Thymus (tissue), 11 donors: ENCODE data around the gene ATRAID. TPM values are rescaled to one million over a fixed set of nuclear protein-coding genes. Genes with fewer than 3 reads are reported as not detected.

Source experiments
- DNase-seq, 9 donors: peaks; one replicate each; pipeline ENCODE4 v3.0.0-alpha.2; 2013; ENCODE audit warnings: low spot score in 9 of 9, low read depth in 6 of 9, missing footprints in 1 of 9
- H3K27ac ChIP-seq, 2 donors: one replicate each; pipeline ENCODE4 v1.5.1; 2013; ENCODE audit warnings: control low read depth in 1 of 2, low read depth in 1 of 2, low read length in 1 of 2, mild to moderate bottlenecking in 1 of 2, moderate library complexity in 1 of 2
- H3K27me3 ChIP-seq, 2 donors: one replicate each; pipeline ENCODE4 v1.5.1; 2013; ENCODE audit warnings: low read length in 1 of 2; ENCODE audit not compliant: control insufficient read depth in 2 of 2, insufficient read depth in 1 of 2
- H3K36me3 ChIP-seq, 2 donors: one replicate each; pipeline ENCODE4 v1.5.1; 2013; ENCODE audit warnings: low read length in 1 of 2, mild to moderate bottlenecking in 1 of 2, moderate library complexity in 1 of 2; ENCODE audit not compliant: control insufficient read depth in 2 of 2, insufficient read depth in 2 of 2
- H3K4me1 ChIP-seq, 2 donors: one replicate each; pipeline ENCODE4 v1.5.1; 2013; ENCODE audit warnings: low read length in 2 of 2; ENCODE audit not compliant: control insufficient read depth in 2 of 2, insufficient read depth in 2 of 2
- H3K4me3 ChIP-seq, 2 donors: one replicate each; pipeline ENCODE4 v1.5.1; 2013; ENCODE audit warnings: low read length in 2 of 2, control low read depth in 1 of 2, mild to moderate bottlenecking in 1 of 2
- H3K9me3 ChIP-seq, 2 donors: one replicate each; pipeline ENCODE4 v1.5.1; 2013; ENCODE audit warnings: low read length in 1 of 2, mild to moderate bottlenecking in 1 of 2; ENCODE audit not compliant: control insufficient read depth in 2 of 2, insufficient read depth in 1 of 2
- WGBS: extraction: QIAGEN DNeasy Blood & Tissue Kit; methylation state at CpG from one replicate; pipeline ENCODE4 v1.1.7; 2013; 5-methylcytosine and 5-hydroxymethylcytosine counted together
- polyA plus RNA-seq: library from polyadenylated mRNA; stranded (reverse); fragments of 200-250 nt; gene quantifications from one replicate; pipeline ENCODE4 v1.2.3, GENCODE V29; 2013
- total RNA-seq: library from RNA; stranded (reverse); fragments of 120-200 nt; gene quantifications from one replicate; pipeline ENCODE4 v1.2.4, GENCODE V29; 2013
- donor health status: healthy.

The ATRAID gene
- total and polyA plus RNA-seq, 2 donors, result 109 to 125 TPM

DNA sequence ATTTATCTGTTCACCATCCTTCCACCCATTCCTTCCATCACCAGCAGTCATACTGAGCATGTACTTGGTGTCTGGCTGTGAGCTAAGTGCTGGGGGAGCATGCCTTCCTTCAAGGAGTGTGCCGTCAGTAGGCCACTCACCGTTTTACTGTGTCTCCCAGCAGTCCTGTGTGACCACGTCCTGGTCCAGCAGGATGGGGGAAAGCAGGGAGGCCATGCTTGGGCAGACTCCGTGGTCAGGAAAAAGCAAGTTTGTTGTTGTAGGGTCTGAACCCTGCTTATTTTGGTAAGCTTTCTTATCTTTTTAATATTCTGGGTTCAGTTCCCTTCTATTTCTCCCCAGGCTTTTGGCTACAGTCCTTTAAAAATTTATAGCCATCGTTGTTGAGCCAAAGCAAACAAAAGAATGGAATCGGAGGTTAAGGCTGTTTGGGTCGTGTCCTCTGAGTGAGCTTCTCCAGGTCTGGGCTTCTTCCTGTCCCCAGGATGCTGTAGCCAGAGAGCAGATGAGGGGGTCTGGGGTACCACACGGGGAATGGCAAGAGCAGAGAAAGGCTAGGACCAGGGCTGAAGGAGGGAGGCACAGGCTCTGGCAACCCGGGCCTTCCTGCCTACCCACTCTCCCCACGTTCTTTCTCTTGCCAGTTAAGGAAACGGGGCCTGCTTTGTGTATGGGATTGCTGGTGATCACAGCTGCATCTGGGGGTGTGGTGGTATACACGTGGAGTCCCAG lies 37.5 kb downstream of the ATRAID start:
- WGBS, result 77% methylated on average over 12 of the region's 12 CpGs
- no peak overlapping the region for H3K4me3 ChIP-seq
- H3K27ac ChIP-seq, result no peak overlapping the region
- no peak for DNase-seq
- no peaks in the 10 kb centered on the region for H3K9me3 ChIP-seq
- H3K4me1 ChIP-seq, result peaks cover 0 to 6% of the 10 kb centered on the region in 2 donors
- H3K36me3 ChIP-seq, result peaks cover 2 to 6% of the 10 kb centered on the region in 2 donors
- peaks cover 0 to 39% of the 10 kb centered on the region in 2 donors for H3K27me3 ChIP-seq

- 32% methylated on average over 22 of the region's 22 CpGs for WGBS
- peaks cover 0 to 6% of the 10 kb centered on the region in 2 donors for H3K4me1 ChIP-seq
- peaks cover 0 to under 1% of the 10 kb centered on the region in 2 donors for H3K36me3 ChIP-seq
- peak in 2 of 9 donors; percentile 33 to 42 for DNase-seq
- no peak overlapping the region for H3K4me3 ChIP-seq
- no peaks in the 10 kb centered on the region for H3K9me3 ChIP-seq
- peaks cover 0 to 46% of the 10 kb centered on the region in 2 donors for H3K27me3 ChIP-seq
- no peak overlapping the region for H3K27ac ChIP-seq
Observed at GRCh38 chr2:27249891-27250651, 38.2 kb downstream of the ATRAID start.

DNA sequence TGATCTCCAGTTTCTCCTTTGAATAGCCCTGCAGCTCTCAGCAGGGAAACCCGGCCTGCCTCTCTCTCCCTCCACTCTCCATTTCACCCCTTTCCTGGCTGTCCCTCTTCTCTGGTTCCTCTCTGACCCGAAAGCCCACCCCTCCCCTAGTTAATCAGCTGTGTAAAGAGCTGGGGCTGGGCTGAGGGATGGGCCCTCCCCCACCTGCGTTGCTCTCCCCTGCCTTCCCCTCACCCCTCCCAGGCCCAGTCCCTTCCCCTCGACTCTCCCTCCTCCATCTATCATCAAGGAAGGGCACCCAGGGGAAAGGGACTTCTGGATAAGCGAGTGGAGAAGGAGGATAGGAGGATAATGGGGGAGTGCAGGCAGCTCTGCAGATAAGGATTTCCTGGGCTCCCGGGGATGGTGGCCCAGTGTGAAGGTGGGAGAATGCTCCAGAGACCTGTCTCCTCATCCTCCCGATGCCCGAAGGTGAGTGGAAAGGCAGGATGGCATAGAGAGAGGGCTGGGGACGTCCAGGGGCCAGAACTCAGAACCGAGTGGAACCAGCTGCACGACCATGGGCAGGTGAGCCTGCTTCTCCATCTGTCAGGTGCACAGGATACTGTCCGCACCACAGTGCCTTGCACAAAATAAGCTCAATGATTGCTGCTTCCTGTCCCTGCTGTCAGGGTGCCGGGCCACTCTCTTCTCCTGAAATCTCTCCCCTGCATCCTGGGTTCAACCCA lies 39.0 kb downstream of the ATRAID start:
- H3K27me3 ChIP-seq, result peaks cover 0 to 49% of the 10 kb centered on the region in 2 donors
- no peak for DNase-seq
- H3K4me3 ChIP-seq, result no peak overlapping the region
- peaks cover 0 to 6% of the 10 kb centered on the region in 2 donors for H3K4me1 ChIP-seq
- no peak overlapping the region for H3K27ac ChIP-seq
- WGBS, result 81% methylated on average over 13 of the region's 13 CpGs
- H3K36me3 ChIP-seq, result no peaks in the 10 kb centered on the region
- no peaks in the 10 kb centered on the region for H3K9me3 ChIP-seq

- peaks cover 2 to 59% of the 10 kb centered on the region in 2 donors for H3K27me3 ChIP-seq
- WGBS, result 91% methylated on average over 13 of the region's 13 CpGs
Observed at GRCh38 chr2:27251766-27252165, 39.9 kb downstream of the ATRAID start.

DNA sequence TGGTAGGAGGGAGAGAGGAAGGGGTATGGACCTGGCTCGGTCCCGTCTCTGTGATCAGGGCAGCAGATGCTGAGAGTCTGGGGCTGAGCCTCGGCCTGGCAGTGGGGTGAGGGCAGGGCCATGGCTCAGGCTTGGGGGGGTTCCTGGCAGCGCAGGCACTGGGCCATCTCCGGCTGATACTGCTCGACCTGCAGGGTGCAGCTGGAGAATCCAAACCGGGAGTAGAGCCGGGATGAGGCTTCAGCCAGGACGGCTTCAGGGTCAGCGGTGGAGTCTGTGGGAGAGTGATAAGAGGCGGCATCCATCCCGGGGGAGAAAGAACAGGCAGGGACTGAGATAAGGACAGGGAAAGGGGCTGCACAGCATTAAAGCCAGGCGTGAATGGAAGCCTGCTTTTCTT lies 43.3 kb downstream of the ATRAID start:
- no peak for DNase-seq
- WGBS, result 80% methylated on average over 13 of the region's 13 CpGs
- peaks cover 10 to 80% of the 10 kb centered on the region in 2 donors for H3K27me3 ChIP-seq

More at GRCh38 chr2:27251766-27252165, 39.9 kb downstream of the ATRAID start:
- Histone ChIP-seq H3K4me1 (peaks cover 0 to 6% of the 10 kb centered on the region in 2 donors), H3K27ac (no peak overlapping the region), H3K36me3 (no peaks in the 10 kb centered on the region), H3K9me3 (no peaks in the 10 kb centered on the region), H3K4me3 (no peak overlapping the region)
- DNase-seq, result no peak

DNA sequence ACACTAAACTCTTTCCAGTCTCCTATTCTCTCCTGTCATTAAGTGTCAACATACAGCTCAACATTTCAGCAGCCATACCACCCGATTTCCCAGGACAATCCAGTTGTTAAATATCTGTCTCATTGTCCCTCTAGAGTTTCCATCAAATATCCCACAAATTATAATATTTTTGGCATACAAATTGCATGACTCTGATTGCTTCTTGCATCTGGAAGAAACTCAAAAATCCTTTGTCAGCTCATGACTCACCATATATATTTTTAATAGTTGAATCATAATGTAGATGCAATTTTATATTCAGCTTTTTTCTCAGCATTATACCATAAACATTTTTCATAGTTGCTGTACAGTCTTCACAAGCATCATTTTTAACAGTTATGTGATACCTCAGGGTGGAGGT lies 43.8 kb downstream of the ATRAID start:
- no peak for DNase-seq
- Histone ChIP-seq H3K4me3 (no peak overlapping the region), H3K4me1 (no peaks in the 10 kb centered on the region), H3K36me3 (no peaks in the 10 kb centered on the region), H3K27me3 (peaks cover 15 to 80% of the 10 kb centered on the region in 2 donors), H3K27ac (no peak overlapping the region), H3K9me3 (no peaks in the 10 kb centered on the region)
- 86% methylated on average over 1 of the region's 1 CpG for WGBS

More for the DNA sequence above, 43.3 kb downstream of the ATRAID start:
- no peak overlapping the region for H3K27ac ChIP-seq
- H3K4me1 ChIP-seq, result peaks cover 0 to 2% of the 10 kb centered on the region in 2 donors
- no peak overlapping the region for H3K4me3 ChIP-seq
- no peaks in the 10 kb centered on the region for H3K9me3 ChIP-seq
- no peaks in the 10 kb centered on the region for H3K36me3 ChIP-seq

DNA sequence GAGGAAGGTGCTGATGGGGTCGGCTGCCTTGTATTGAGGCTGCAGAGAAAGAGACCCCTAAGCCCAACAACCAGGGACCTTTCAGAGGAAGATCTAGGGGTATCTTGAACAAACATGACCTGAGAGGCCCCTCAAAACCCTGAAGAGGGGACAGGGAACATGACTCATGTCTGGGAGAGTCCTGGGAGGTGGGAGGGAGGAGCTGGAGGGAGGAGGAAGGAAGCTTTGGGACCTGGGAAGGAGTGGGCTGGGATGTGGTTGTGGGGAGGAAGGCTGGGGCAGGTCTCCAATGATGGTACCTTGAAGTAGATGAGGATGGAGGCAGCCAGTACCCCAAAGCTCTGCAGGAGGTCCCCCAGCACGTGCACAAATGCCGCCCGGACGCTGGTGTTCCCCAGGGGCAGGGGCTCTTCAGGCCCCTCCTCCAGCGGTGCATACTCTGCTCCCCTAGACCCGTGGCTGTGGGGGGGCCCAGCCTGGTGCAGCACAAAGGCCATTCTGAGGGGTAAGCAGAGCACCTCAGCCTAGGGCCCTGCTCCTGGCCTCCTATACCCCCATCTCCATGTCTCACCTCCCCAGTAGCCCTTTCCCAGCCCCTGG lies 45.1 kb downstream of the ATRAID start:
- Histone ChIP-seq H3K36me3 (no peaks in the 10 kb centered on the region), H3K9me3 (no peaks in the 10 kb centered on the region), H3K27me3 (peaks cover 27 to 80% of the 10 kb centered on the region in 2 donors), H3K4me3 (no peak overlapping the region), H3K27ac (no peak overlapping the region), H3K4me1 (peaks cover 0 to 4% of the 10 kb centered on the region in 2 donors)
- no peak for DNase-seq
- 86% methylated on average over 7 of the region's 7 CpGs for WGBS

GRCh38 chr2:27258051-27258450 lies 46.2 kb downstream of the ATRAID start:
- DNase-seq, result no peak
- peaks cover 4 to 5% of the 10 kb centered on the region in 2 donors for H3K4me1 ChIP-seq
- H3K36me3 ChIP-seq, result no peaks in the 10 kb centered on the region
- no peak overlapping the region for H3K27ac ChIP-seq
- H3K4me3 ChIP-seq, result no peak overlapping the region
- H3K27me3 ChIP-seq, result peaks cover 38 to 89% of the 10 kb centered on the region in 2 donors
- H3K9me3 ChIP-seq, result no peaks in the 10 kb centered on the region
- 94% methylated on average over 8 of the region's 8 CpGs for WGBS
